ENCODE data around the gene IFNA2. TPM values are rescaled to one million over a fixed set of nuclear protein-coding genes. Genes with fewer than 3 reads are reported as not detected.
"Not testable (repeated sequence)": the region's sequence is repeated elsewhere in the genome, so short reads cannot be mapped to it uniquely, and the experiment has no call there.

IFNA2 gene
- total RNA-seq, 4 donors from 2014 or later, result not detected

GRCh38 chr9:21381448-21382339, 3.5 kb downstream of the IFNA2 start:
- no peak for DNase-seq
- no peak overlapping the region for H3K27ac ChIP-seq
- H3K4me3 ChIP-seq, result no peak overlapping the region
- H3K36me3 ChIP-seq, result no peaks in the 10 kb centered on the region
- 13 to 45% methylated on average over 3 to 5 of the region's 5 CpGs for WGBS, 2 donors (ENCODE audit: low coverage in 1 of 2)
- intact Hi-C loops (cut with DNase I; ENCODE audit: low total_unique reads) (no loop called here), in situ Hi-C loops (cut with MboI; ENCODE audit: low pct_ligation_motif_present in 1 of 4, low pct_unique_long_range_greater_than_20kb in 1 of 4, low sequenced_read_pairs in 3 of 4) (no loop called here)
- H3K9me3 ChIP-seq, result no peaks in the 10 kb centered on the region
- peaks cover 31% of the 10 kb centered on the region for H3K27me3 ChIP-seq
- no peak for TF ChIP-seq CTCF (IDR thresholded peaks at IDR 0.05)
- TF ChIP-seq POLR2A (IDR thresholded peaks at IDR 0.05), result no peak
- TF ChIP-seq POLR2AphosphoS5 (IDR thresholded peaks at IDR 0.05), result no peak
- H3K4me1 ChIP-seq, result peaks cover 0 to 6% (median 0%) of the 10 kb centered on the region in 4 donors

- intact Hi-C loops (cut with DNase I; ENCODE audit: low total_unique reads); H3K36me3 ChIP-seq; H3K9me3 ChIP-seq; DNase-seq; H3K4me1 ChIP-seq; H3K27ac ChIP-seq; H3K4me3 ChIP-seq; in situ Hi-C loops (cut with MboI; ENCODE audit: low pct_ligation_motif_present in 1 of 4, low pct_unique_long_range_greater_than_20kb in 1 of 4, low sequenced_read_pairs in 3 of 4): not testable (repeated sequence)
- 50 to 64% methylated on average over 1 to 4 of the region's 4 CpGs for WGBS, 2 donors (ENCODE audit: low coverage in 1 of 2)
- H3K27me3 ChIP-seq, result peaks cover 11% of the 10 kb centered on the region
These were observed 13.7 kb downstream of the IFNA2 start for GRCh38 chr9:21371467-21371866.

- no peaks in the 10 kb centered on the region for H3K4me1 ChIP-seq
- in situ Hi-C loops (cut with MboI; ENCODE audit: low pct_ligation_motif_present in 1 of 4, low pct_unique_long_range_greater_than_20kb in 1 of 4, low sequenced_read_pairs in 3 of 4), result no loop called here
- H3K36me3 ChIP-seq, result no peaks in the 10 kb centered on the region
- TF ChIP-seq POLR2A (IDR thresholded peaks at IDR 0.05), result no peak
- TF ChIP-seq EP300 (IDR thresholded peaks at IDR 0.05; ENCODE audit: low read depth), result no peak
- no peak for TF ChIP-seq POLR2AphosphoS5 (IDR thresholded peaks at IDR 0.05)
- no peak for TF ChIP-seq CTCF (IDR thresholded peaks at IDR 0.05)
- no peaks in the 10 kb centered on the region for H3K9me3 ChIP-seq
- no peak for DNase-seq
- intact Hi-C loops (cut with DNase I; ENCODE audit: low total_unique reads), result no loop called here
- H3K27ac ChIP-seq, result no peak within 1 kb of the TSS
- H3K4me3 ChIP-seq, result no peak within 1 kb of the TSS
- WGBS, 2 donors (ENCODE audit: low coverage in 1 of 2), result 87 to 90% methylated on average over 2 to 3 of the region's 3 CpGs
- H3K27me3 ChIP-seq, result no peaks in the 10 kb centered on the region
These were observed 17.2 kb downstream of the IFNA2 start, which contains the start of gene IFNA13 for GRCh38 chr9:21367957-21368356. Gene IFNA13, minus strand, starts transcription at chr9:21368057. Its CDS starts 47 bp downstream, at chr9:21368010.

GRCh38 chr9:21367169-21367568, 18.0 kb downstream of the IFNA2 start:
- H3K27me3 ChIP-seq; H3K27ac ChIP-seq; H3K4me3 ChIP-seq; H3K9me3 ChIP-seq; H3K4me1 ChIP-seq; intact Hi-C loops (cut with DNase I; ENCODE audit: low total_unique reads); H3K36me3 ChIP-seq; DNase-seq; in situ Hi-C loops (cut with MboI; ENCODE audit: low pct_ligation_motif_present in 1 of 4, low pct_unique_long_range_greater_than_20kb in 1 of 4, low sequenced_read_pairs in 3 of 4): not testable (repeated sequence)
- WGBS, 2 donors (ENCODE audit: low coverage in 1 of 2), result 86 to 100% methylated on average over 1 of the region's 2 CpGs

GRCh38 chr9:21362287-21362686, 22.9 kb downstream of the IFNA2 start:
- Histone ChIP-seq H3K36me3 (no peaks in the 10 kb centered on the region), H3K9me3 (no peaks in the 10 kb centered on the region), H3K4me1 (no peaks in the 10 kb centered on the region), H3K4me3 (no peak overlapping the region), H3K27me3 (no peaks in the 10 kb centered on the region), H3K27ac (no peak overlapping the region)
- TF ChIP-seq POLR2AphosphoS5 (IDR thresholded peaks at IDR 0.05), result no peak
- no peak for TF ChIP-seq CTCF (IDR thresholded peaks at IDR 0.05)
- TF ChIP-seq EP300 (IDR thresholded peaks at IDR 0.05; ENCODE audit: low read depth), result no peak
- no peak for TF ChIP-seq POLR2A (IDR thresholded peaks at IDR 0.05)
- no peak for DNase-seq
- 84 to 88% methylated on average over 5 to 8 of the region's 8 CpGs for WGBS, 2 donors (ENCODE audit: low coverage in 1 of 2)
- in situ Hi-C loops (cut with MboI; ENCODE audit: low pct_ligation_motif_present in 1 of 4, low pct_unique_long_range_greater_than_20kb in 1 of 4, low sequenced_read_pairs in 3 of 4), result no loop called here
- intact Hi-C loops (cut with DNase I; ENCODE audit: low total_unique reads), result no loop called here

Measured in transverse colon (tissue), 4 donors.